GM12892 (cell line): ENCODE measurements around the gene PARP8.

ENCODE experiments used
- POLR2A ChIP-seq: IDR thresholded peaks from 2 replicates; pipeline ENCODE4 v1.6.1; 2011; ENCODE audit warnings: low read depth, low read length, control low read depth
- POLR2AphosphoS5 ChIP-seq: IDR thresholded peaks from 2 replicates; pipeline ENCODE4 v1.6.1; 2011; ENCODE audit warnings: low read depth, low read length, control low read depth

DNA sequence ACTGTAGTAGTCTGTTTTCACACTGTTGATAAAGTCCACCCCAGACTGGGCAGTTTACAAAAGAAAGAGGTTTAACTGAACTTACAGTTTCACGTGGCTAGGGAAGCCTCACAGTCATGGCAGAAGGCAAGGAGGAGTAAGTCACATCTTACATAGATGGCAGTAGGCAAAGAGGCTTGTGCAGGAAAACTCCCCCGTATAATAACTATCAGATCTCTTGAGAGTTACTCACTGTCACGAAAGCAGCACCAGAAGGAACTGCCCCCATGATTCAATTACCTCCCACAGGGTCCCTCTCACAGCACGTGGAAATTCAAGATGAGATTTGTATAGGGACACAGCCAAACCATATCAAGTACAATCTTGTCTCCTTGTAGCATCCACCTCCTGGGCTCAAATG, 21.1 kb downstream of the PARP8 start:
- TF ChIP-seq POLR2A (no peak), POLR2AphosphoS5 (no peak)
